ENCODE results near the gene DEFB132. TPM values are rescaled to one million over a fixed set of nuclear protein-coding genes. Genes with fewer than 3 reads are reported as not detected.

The DEFB132 gene, protein sequence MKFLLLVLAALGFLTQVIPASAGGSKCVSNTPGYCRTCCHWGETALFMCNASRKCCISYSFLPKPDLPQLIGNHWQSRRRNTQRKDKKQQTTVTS
- total RNA-seq (2012; rRNA removed) = not detected in 2 replicates
- polyA plus RNA-seq (2012; rRNA removed) = not detected in 2 replicates
- polyA plus RNA-seq (2012; cell fraction: cytosol; rRNA removed) = not detected in 2 replicates
- polyA plus RNA-seq (2012; cell fraction: nucleus; rRNA removed; ENCODE audit: low replicate concordance) = not detected in 2 replicates
- not detected for Bru-seq, nascent RNA
- not detected for BruChase-seq, experiment 1, labeled RNA remaining after a 6-hour chase
- BruChase-seq, experiment 2, labeled RNA remaining after a 2-hour chase = not detected
- long read RNA-seq = 0 reads

DNA sequence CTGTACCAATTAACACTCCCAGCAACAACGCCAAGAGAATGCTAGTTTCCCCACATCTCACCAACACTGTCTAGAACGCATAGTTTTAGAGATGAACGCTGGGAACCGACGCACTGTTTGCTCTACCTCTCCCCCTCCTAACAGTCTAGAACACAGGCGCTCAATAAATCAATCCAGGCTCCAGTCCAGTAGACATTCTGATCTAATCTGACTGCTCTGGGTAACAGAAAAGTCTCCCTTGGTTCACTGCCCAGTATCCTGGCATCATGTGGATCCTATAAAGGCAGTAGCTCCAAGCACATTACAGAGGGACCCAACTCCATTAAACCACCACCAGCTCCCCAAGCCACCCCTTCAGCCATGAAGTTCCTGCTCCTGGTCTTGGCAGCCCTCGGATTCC lies at the start of gene DEFB132:
Gene DEFB132, plus strand, starts transcription at position 306 of the 400 bp plus-strand sequence. Its CDS starts 55 bp downstream, at position 361.
- ChIA-PET CTCF (no interaction called here), POLR2A (ENCODE audit: unreplicated experiment) (no interaction called here)
- H3K27ac ChIP-seq (ENCODE audit: insufficient read depth, low read length) = no peak within 1 kb of the TSS
- H2BK20ac ChIP-seq (ENCODE audit: low read depth, low read length) = no peak within 1 kb of the TSS
- dilution Hi-C loops (cut with HindIII; ENCODE audit: low sequenced_read_pairs, unreplicated experiment) (no loop called here), intact Hi-C loops (cut with micrococcal nuclease) (no loop called here), in situ Hi-C loops (cut with MboI; ENCODE audit: low sequenced_read_pairs) (no loop called here)
- no peaks in the 10 kb centered on the region for H3K79me1 ChIP-seq (ENCODE audit: low read depth in 1 of 2, low read length in 2 of 2)
- no peaks in the 10 kb centered on the region for H3K9me3 ChIP-seq (ENCODE audit: control insufficient read depth, insufficient read depth, low read length)
- H2AK9ac ChIP-seq (replicated peaks; ENCODE audit: low read depth, low read length, poor library complexity) = no peak within 1 kb of the TSS
- no peak within 1 kb of the TSS for H3K23ac ChIP-seq (ENCODE audit: low read depth, low read length)
- no peak for TF ChIP-seq MAFK (IDR thresholded peaks at IDR 0.05; ENCODE audit: low read depth, low read length)
- TF ChIP-seq RFX5 (IDR thresholded peaks at IDR 0.05; ENCODE audit: low read depth, low read length) = no peak
- TF ChIP-seq NFE2L2 (IDR thresholded peaks at IDR 0.05; ENCODE audit: low read depth, low read length) = no peak
- TF ChIP-seq, protein P1, sequence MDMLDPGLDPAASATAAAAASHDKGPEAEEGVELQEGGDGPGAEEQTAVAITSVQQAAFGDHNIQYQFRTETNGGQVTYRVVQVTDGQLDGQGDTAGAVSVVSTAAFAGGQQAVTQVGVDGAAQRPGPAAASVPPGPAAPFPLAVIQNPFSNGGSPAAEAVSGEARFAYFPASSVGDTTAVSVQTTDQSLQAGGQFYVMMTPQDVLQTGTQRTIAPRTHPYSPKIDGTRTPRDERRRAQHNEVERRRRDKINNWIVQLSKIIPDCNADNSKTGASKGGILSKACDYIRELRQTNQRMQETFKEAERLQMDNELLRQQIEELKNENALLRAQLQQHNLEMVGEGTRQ (IDR thresholded peaks at IDR 0.05; ENCODE audit: low read depth, low read length) = no peak
- TF ChIP-seq BHLHE40 (IDR thresholded peaks at IDR 0.05; ENCODE audit: low read depth, low read length) = no peak
- TF ChIP-seq POLR2A (IDR thresholded peaks at IDR 0.05; ENCODE audit: low read depth, low read length) = no peak
- TF ChIP-seq SMC3 (IDR thresholded peaks at IDR 0.05; ENCODE audit: low read depth, low read length) = no peak
- TF ChIP-seq, protein P2, sequence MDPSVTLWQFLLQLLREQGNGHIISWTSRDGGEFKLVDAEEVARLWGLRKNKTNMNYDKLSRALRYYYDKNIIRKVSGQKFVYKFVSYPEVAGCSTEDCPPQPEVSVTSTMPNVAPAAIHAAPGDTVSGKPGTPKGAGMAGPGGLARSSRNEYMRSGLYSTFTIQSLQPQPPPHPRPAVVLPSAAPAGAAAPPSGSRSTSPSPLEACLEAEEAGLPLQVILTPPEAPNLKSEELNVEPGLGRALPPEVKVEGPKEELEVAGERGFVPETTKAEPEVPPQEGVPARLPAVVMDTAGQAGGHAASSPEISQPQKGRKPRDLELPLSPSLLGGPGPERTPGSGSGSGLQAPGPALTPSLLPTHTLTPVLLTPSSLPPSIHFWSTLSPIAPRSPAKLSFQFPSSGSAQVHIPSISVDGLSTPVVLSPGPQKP (IDR thresholded peaks at IDR 0.05; ENCODE audit: borderline replicate concordance, low read depth, low read length) = no peak
- no peak for TF ChIP-seq CHD1 (IDR thresholded peaks at IDR 0.05; ENCODE audit: low read depth, low read length)
- no peak for TF ChIP-seq FOS (IDR thresholded peaks at IDR 0.05; ENCODE audit: low read depth, low read length)
- TF ChIP-seq RAD21 (IDR thresholded peaks at IDR 0.05; ENCODE audit: low read length) = no peak
- TF ChIP-seq MXI1 (IDR thresholded peaks at IDR 0.05; ENCODE audit: borderline replicate concordance, low read depth, low read length) = no peak
- no peak for TF ChIP-seq CEBPB (IDR thresholded peaks at IDR 0.05; ENCODE audit: low read depth, low read length)
- TF ChIP-seq MAZ (IDR thresholded peaks at IDR 0.05; ENCODE audit: borderline replicate concordance, low read depth, low read length) = no peak
- no peak for TF ChIP-seq RCOR1 (IDR thresholded peaks at IDR 0.05; ENCODE audit: insufficient replicate concordance, low read length)
- TF ChIP-seq, protein P3, sequence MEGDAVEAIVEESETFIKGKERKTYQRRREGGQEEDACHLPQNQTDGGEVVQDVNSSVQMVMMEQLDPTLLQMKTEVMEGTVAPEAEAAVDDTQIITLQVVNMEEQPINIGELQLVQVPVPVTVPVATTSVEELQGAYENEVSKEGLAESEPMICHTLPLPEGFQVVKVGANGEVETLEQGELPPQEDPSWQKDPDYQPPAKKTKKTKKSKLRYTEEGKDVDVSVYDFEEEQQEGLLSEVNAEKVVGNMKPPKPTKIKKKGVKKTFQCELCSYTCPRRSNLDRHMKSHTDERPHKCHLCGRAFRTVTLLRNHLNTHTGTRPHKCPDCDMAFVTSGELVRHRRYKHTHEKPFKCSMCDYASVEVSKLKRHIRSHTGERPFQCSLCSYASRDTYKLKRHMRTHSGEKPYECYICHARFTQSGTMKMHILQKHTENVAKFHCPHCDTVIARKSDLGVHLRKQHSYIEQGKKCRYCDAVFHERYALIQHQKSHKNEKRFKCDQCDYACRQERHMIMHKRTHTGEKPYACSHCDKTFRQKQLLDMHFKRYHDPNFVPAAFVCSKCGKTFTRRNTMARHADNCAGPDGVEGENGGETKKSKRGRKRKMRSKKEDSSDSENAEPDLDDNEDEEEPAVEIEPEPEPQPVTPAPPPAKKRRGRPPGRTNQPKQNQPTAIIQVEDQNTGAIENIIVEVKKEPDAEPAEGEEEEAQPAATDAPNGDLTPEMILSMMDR (conservative IDR thresholded peaks at IDR 0.05; ENCODE audit: low read depth, low read length) = no peak
- H3K56ac ChIP-seq (ENCODE audit: extremely low read depth, insufficient read depth, low read length) = no peak within 1 kb of the TSS
- no peak within 1 kb of the TSS for H3K4me2 ChIP-seq (ENCODE audit: low read depth, low read length)
- H3K4me3 ChIP-seq (ENCODE audit: insufficient read depth, low read depth, low read length) = no peak within 1 kb of the TSS
- H4K91ac ChIP-seq (ENCODE audit: insufficient read depth, low read depth, low read length) = no peak within 1 kb of the TSS
- no peak within 1 kb of the TSS for H2AFZ ChIP-seq (replicated peaks; ENCODE audit: low read length, poor library complexity)
- H4K5ac ChIP-seq (ENCODE audit: low read depth, low read length) = no peak within 1 kb of the TSS
- no peaks in the 10 kb centered on the region for H4K20me1 ChIP-seq (ENCODE audit: insufficient read depth, low read length)
- peaks cover 15% of the 10 kb centered on the region for H3K27me3 ChIP-seq (ENCODE audit: control insufficient read depth, insufficient read depth, low read length)
- 51% methylated on average over 5 of the region's 7 CpGs; no CpG with 5 or more reads in 1 of the 2 experiments for WGBS, 2 experiments (ENCODE audit: extremely low coverage in 2 of 2, insufficient read length in 1 of 2)
- no peak within 1 kb of the TSS for H4K8ac ChIP-seq (ENCODE audit: low read depth in 2 of 2, low read length in 2 of 2)
- BruUV-seq (replicated peaks) = no TSS peak
- H3K9ac ChIP-seq (ENCODE audit: low read depth, low read length) = no peak within 1 kb of the TSS
- H2BK15ac ChIP-seq (ENCODE audit: low read depth, low read length) = no peak within 1 kb of the TSS
- ATAC-seq (ENCODE audit: low read depth) = no peak
- no peaks in the 10 kb centered on the region for H3K9me1 ChIP-seq (ENCODE audit: insufficient read depth, low read length)
- H2BK120ac ChIP-seq (ENCODE audit: low read depth, low read length) = no peak within 1 kb of the TSS
- no peaks in the 10 kb centered on the region for H3K36me3 ChIP-seq (ENCODE audit: control insufficient read depth, insufficient read depth, low read length)
- no peak within 1 kb of the TSS for H3K4ac ChIP-seq (ENCODE audit: low read depth, low read length)
- no peak for DNase-seq
- H2AK5ac ChIP-seq (ENCODE audit: low read depth, low read length) = no peak within 1 kb of the TSS
- no peak within 1 kb of the TSS for H3K18ac ChIP-seq (ENCODE audit: low read depth, low read length)
- H3K4me1 ChIP-seq (ENCODE audit: control insufficient read depth, insufficient read depth, low read length) = no peaks in the 10 kb centered on the region
- no peak within 1 kb of the TSS for H2BK5ac ChIP-seq (ENCODE audit: low read depth, low read length, poor library complexity, severe bottlenecking)
- no peak within 1 kb of the TSS for H3K14ac ChIP-seq (replicated peaks; ENCODE audit: low read depth, low read length)
